HUES64 (cell line): ENCODE measurements around the gene TAF5L.
"Not testable (repeated sequence)": the region's sequence is repeated elsewhere in the genome, so short reads cannot be mapped to it uniquely, and the experiment has no call there.

Experiments
- H3K27ac ChIP-seq: 2 replicates; pipeline ENCODE4 v1.7.0; 2013; ENCODE audit warnings: low read depth, low read length, inconsistent platforms
- H3K27me3 ChIP-seq: 2 replicates; pipeline ENCODE4 v1.6.1; 2013; ENCODE audit warnings: mild to moderate bottlenecking, low read length; ENCODE audit not compliant: insufficient read depth
- H3K36me3 ChIP-seq: 2 replicates; pipeline ENCODE4 v1.6.1; 2013; ENCODE audit warnings: mild to moderate bottlenecking, low read length; ENCODE audit not compliant: insufficient read depth
- H3K4me1 ChIP-seq: 2 replicates; pipeline ENCODE4 v1.6.1; 2013; ENCODE audit warnings: mild to moderate bottlenecking, low read length, moderate library complexity; ENCODE audit not compliant: insufficient read depth
- H3K4me3 ChIP-seq: 2 replicates; pipeline ENCODE4 v1.5.1; 2013; ENCODE audit warnings: mild to moderate bottlenecking, low read length, moderate library complexity
- H3K9ac ChIP-seq: 2 replicates; pipeline ENCODE4 v1.6.1; 2013; ENCODE audit warnings: mild to moderate bottlenecking, low read depth, low read length
- H3K9me3 ChIP-seq: 2 replicates; pipeline ENCODE4 v1.6.1; 2013; ENCODE audit warnings: low read depth, low read length; ENCODE audit not compliant: insufficient read depth
- WGBS: fragments of 150-250, 120-280 bp; methylation state at CpG from one replicate; pipeline ENCODE4 v1.1.7; 2013; ENCODE audit warnings: missing lambda C conversion rate; 5-methylcytosine and 5-hydroxymethylcytosine counted together

The TAF5L gene

DNA sequence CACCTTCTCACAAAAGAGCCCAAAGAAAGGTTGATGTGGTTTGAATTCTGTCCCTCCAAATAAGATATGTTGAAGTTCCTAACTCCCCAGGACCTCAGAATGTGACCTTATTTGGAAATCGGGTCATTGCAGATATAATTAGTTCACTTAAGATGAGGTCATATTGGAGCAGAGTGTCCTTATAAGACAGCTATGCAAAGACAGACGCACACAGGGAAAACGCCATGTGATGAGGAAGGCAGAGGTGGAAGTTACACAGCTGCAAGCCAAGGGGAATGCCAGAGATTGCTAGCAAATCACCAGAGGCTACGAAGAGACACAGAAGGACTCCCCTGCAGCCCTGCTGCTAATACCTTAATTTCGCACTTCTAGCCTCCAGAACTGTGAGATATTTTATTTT, 62.2 kb downstream of the TAF5L start:
- Histone ChIP-seq H3K27me3 (peaks cover 3% of the 10 kb centered on the region; the same call in 1 of the 2 replicates), H3K9me3 (no peaks in the 10 kb centered on the region), H3K4me1 (peaks cover 10% of the 10 kb centered on the region), H3K4me3 (no peak overlapping the region), H3K27ac (peak overlapping the region; percentile 74; the same call in 1 of the 2 replicates), H3K36me3 (no peaks in the 10 kb centered on the region), H3K9ac (peak overlapping the region; percentile 5; the same call in 1 of the 2 replicates)
- WGBS, result 64% methylated on average over 4 of the region's 5 CpGs

DNA sequence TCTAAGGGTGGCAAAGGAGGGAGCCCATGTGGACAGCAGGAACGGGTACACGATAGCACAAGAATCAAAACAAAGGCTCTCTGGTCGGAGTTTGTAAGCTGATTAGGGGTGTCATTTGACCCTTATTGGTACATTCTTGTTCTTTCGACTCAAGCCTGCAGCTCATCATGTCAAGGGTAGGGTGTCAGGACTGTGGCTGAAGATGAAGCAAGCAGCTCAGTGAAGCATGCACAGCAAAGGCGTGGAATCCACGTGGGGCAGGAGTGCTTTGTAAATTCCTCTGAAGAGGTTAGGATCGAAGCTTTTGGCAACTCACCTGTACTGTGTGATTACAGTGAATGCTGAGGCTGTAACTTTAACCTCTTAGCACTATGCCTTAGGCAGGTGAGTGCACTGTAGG, 62.7 kb downstream of the TAF5L start:
- Histone ChIP-seq H3K4me3 (no peak overlapping the region), H3K27ac (peak overlapping the region; percentile 74; the same call in 1 of the 2 replicates), H3K9ac (peak overlapping the region; percentile 5; the same call in 1 of the 2 replicates), H3K4me1 (peaks cover 10% of the 10 kb centered on the region), H3K27me3 (peaks cover 3% of the 10 kb centered on the region; the same call in 1 of the 2 replicates), H3K36me3 (no peaks in the 10 kb centered on the region), H3K9me3 (no peaks in the 10 kb centered on the region)
- 23% methylated on average over 7 of the region's 7 CpGs for WGBS

DNA sequence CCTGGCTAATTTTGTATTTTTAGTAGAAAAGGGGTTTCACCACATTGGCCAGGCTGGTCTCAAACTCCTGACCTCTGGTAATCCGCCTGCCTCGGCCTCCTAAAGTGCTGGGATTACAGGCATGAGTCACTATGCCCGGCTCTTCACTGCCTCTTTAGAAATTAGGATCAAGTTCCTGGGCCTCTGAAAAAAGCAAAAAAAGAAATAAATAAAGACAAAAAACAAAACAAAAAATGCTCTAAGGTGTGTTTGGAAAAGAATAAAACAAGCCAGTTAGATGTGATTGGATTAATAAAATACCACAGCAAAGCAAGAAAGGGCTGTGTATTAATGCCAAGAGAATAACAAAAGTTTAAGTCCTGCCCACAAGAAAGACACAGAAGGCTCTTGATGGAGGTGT, 63.2 kb downstream of the TAF5L start:
- Histone ChIP-seq H3K27me3 (peaks cover 3% of the 10 kb centered on the region; the same call in 1 of the 2 replicates), H3K9me3 (no peaks in the 10 kb centered on the region), H3K9ac (no peak overlapping the region), H3K4me1 (peaks cover 11% of the 10 kb centered on the region), H3K27ac (peak overlapping the region; percentile 74; the same call in 1 of the 2 replicates), H3K36me3 (no peaks in the 10 kb centered on the region), H3K4me3 (no peak overlapping the region)
- WGBS, result 33% methylated on average over 3 of the region's 3 CpGs

DNA sequence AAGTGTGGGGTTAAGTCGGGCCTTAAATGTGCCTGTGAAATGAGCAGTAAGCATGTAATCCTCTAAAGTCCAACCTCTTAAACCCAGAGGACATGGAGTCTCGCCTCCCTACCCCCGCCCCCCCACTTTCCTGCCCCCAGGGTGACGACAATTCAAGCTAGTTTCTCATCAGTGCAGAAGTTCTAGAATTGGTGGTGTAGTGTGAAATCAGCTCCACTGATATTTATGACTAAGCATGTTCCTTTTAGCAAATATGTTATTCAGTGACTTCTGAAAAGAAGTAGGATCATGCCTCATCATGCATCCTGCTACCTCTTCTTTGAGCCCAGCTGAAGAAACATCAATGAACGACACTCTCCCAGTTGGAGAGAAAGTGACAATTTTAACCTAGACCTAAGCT, 64.8 kb downstream of the TAF5L start:
- Histone ChIP-seq H3K4me3 (no peak overlapping the region), H3K9me3 (no peaks in the 10 kb centered on the region), H3K9ac (no peak overlapping the region), H3K27ac (no peak overlapping the region), H3K27me3 (peaks cover 10% of the 10 kb centered on the region; the same call in 1 of the 2 replicates), H3K36me3 (no peaks in the 10 kb centered on the region), H3K4me1 (peaks cover 18% of the 10 kb centered on the region)
- WGBS, result 93% methylated on average over 4 of the region's 5 CpGs

DNA sequence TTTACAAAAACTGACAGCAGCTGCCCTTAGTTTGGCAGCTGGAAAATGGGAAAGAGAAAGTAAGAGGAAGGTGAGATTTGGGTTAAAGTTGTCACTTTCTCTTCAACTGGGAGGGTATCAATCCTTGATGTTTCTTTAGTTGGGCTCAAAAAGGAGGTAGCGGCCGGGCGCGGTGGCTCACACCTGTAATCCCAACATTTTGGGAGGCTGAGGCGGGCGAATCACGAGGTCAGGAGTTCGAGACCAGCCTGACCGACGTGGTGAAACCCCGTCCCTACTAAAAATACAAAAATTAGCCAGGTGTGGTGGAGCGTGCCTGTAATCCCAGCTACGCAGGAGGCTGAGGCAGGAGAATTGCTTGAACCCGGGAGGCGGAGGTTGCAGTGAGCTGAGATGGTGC, 65.8 kb downstream of the TAF5L start:
- H3K27me3 ChIP-seq, H3K27ac ChIP-seq, H3K9ac ChIP-seq, H3K4me3 ChIP-seq, H3K9me3 ChIP-seq, H3K36me3 ChIP-seq: not testable (repeated sequence)
- 95% methylated on average over 15 of the region's 15 CpGs for WGBS
- peaks cover 18% of the 10 kb centered on the region for H3K4me1 ChIP-seq

DNA sequence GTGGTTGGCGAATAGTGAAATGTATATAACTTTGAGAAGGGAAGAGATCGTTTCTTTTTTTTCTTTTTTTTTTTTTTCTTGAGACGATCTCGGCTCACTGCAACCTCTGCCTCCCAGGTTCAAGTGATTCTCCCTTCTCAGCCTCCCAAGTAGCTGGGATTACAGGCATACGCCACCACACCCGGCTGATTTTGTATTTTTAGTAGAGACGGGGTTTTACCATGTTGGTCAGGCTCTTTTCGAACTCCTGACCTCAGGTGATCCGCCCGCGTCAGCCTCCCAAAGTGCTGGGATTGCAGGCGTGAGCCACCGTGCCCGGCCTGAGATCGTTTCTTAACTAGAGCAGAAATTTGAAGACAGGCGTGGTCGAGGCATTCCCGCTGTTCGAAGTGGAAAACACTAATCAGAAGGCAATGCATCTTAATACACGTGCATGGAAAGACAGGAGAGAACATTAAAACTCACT, 66.6 kb downstream of the TAF5L start:
- H3K27me3 ChIP-seq, H3K27ac ChIP-seq, H3K9me3 ChIP-seq, H3K9ac ChIP-seq, H3K36me3 ChIP-seq: not testable (repeated sequence)
- WGBS, result 73% methylated on average over 19 of the region's 20 CpGs
- peaks cover 18% of the 10 kb centered on the region for H3K4me1 ChIP-seq
- peak overlapping the region; percentile 87 for H3K4me3 ChIP-seq

DNA sequence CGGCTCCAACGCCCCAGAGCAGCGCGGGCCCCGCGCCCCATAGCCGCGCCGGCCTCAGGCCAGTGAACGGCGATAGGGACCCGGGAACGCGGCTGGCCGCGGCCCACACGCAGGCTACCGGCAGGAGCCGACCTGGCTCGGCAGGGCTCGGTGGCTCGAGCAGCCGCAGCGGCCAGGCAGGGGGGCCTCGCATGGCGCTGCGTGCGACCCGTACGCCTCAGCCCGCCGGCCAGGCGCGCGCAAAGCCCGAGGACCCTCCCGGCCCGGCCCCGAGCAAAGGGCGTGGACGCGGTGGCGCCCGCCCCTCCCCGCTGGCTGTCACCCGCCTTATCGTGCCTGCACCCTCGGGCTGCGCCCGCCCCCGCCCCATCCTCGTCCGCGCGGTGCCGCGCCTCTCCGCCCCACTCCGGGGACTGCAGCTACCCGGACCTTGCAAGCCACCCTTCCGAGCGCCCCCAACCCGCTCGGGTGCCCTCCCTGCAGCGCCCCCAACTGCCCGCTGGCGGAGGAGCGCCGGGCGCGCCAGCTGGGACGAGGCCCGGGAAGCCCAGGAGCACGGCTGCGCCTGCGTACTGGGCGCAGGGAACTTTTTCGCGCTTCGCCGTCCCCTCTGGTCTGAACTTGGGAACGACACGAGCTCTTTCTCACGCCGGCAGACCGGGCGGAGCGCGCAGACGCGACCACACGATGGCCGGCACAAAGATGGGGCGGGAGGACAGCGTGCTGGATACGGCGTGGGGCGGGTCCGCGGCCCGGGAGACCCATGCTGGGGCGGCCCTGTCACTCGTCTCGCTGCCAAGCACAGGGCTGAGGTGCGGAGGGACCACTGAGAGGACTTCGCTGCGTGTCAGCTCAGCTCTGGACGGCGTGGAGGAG, 67.2 kb downstream of the TAF5L start, which contains the start of gene ABCB10:
Gene ABCB10 (minus strand): TSS at position 248 of the 876 bp plus-strand sequence. CDS start 55 bp downstream, at position 193.
- Histone ChIP-seq H3K4me3 (peak within 1 kb of the TSS; percentile 87), H3K4me1 (peaks cover 17% of the 10 kb centered on the region), H3K9ac (peak within 1 kb of the TSS; percentile 77), H3K9me3 (no peaks in the 10 kb centered on the region), H3K27me3 (peaks cover 10% of the 10 kb centered on the region; the same call in 1 of the 2 replicates), H3K27ac (peak within 1 kb of the TSS; percentile 51; the same call in 1 of the 2 replicates), H3K36me3 (no peaks in the 10 kb centered on the region)
- WGBS, result under 1% methylated on average over 109 of the region's 109 CpGs

DNA sequence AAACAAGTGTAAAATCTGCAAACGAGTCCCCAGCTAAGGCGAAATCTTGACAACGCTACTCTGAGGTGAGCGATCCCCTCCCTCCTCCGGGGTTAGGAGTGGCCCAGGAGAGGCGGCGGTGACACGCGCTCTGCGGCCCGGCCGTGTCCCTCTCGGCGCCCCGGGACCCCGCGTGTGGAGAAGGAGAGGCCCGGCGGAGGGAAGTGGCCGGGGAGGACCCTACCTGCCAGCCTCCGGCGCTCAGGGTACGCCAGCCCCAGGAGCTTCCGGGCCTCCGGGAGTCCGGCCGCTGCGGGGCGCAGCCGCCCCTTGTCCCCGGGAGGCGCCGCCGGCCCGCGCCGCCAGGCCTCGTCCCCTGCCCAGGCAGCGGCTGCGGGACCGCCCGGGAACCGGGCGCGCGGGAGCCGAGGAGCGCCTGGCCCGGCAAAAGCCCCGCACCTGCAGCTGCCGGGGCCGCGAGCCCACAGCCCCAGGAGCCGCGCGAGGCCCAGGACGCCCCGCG, 68.0 kb downstream of the TAF5L start:
- Histone ChIP-seq H3K27me3 (peaks cover 10% of the 10 kb centered on the region; the same call in 1 of the 2 replicates), H3K27ac (no peak overlapping the region; the same call in 1 of the 2 replicates), H3K36me3 (no peaks in the 10 kb centered on the region), H3K9ac (peak overlapping the region; percentile 77), H3K9me3 (no peaks in the 10 kb centered on the region), H3K4me3 (peak overlapping the region; percentile 87), H3K4me1 (peaks cover 11% of the 10 kb centered on the region)
- under 1% methylated on average over 59 of the region's 59 CpGs for WGBS

DNA sequence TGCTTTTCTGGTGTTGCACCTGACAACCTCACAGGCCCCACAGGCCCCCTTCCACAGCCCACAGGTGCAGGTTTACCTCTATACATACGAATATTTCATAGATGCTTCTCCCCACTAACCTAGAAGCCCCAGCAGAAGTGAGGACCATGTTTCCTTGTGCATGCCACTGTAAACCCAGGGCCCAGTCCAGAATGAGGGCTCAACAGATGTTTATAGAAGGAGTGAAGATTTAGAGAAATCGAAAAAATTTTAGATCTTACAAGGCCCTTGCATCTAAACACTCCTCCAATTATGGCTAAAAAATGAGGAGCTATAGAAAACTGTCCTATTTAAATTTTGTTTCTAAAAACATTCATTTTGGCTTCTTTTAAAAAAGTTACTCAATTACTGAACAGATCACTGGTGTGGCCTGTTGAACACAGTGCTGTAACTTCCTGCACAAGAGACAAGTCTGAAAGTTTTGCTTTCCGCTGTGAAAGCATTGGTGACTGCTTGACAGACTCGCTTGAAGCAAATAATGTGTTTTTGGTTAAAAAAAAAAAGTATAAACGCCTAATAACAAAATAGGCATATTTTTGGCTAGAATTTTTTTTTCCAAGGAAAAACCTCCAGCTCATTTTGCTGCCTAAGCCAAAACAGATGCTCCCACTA, 68.6 kb downstream of the TAF5L start:
- WGBS, result 63% methylated on average over 3 of the region's 5 CpGs
- peaks cover 8% of the 10 kb centered on the region for H3K4me1 ChIP-seq
- H3K27ac ChIP-seq, result no peak overlapping the region

DNA sequence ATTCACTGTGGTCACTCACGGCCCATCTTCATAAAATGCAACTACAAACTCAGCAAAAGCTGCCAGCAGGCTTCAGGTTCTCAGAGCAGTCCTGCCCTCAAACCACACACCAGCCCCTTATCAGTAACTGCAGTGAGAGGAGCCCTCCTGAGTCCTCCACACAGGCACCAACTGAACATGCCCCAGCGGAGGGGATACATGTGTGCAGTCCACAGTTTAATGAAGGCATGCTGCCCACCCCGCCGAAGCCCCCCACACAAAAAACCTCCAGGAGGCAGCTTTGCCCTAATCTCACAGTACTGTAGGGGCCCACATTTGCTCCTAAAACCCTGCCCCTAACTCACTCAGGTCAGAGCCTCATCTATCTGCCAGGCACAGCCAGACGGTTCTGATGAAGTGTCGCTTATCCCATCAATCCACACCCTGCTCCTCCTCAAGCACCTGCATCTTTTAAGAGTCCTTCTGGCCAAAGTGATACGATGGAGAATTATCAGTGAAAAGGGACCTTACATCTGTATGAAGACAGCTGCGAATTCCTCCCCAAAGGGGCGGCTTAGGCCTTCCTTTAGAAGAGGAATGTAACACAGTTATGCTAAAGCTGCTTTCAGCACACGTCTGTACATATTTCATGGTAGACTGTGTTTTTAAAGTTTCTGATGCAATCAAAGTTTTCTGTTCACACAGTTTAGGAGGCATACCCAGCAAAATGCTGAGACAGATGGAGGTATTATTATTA, 70.9 kb downstream of the TAF5L start:
- no peak overlapping the region; the same call in 1 of the 2 replicates for H3K9ac ChIP-seq
- WGBS, result 86% methylated on average over 10 of the region's 10 CpGs
- H3K4me3 ChIP-seq, result no peak overlapping the region
- H3K36me3 ChIP-seq, result no peaks in the 10 kb centered on the region
- peaks cover 7% of the 10 kb centered on the region; the same call in 1 of the 2 replicates for H3K27me3 ChIP-seq
- no peak overlapping the region for H3K27ac ChIP-seq
- no peaks in the 10 kb centered on the region for H3K9me3 ChIP-seq
- peaks cover 8% of the 10 kb centered on the region for H3K4me1 ChIP-seq

More for the DNA sequence above, 68.6 kb downstream of the TAF5L start:
- Histone ChIP-seq H3K9ac (peak overlapping the region; percentile 77), H3K36me3 (no peaks in the 10 kb centered on the region), H3K27me3 (peaks cover 10% of the 10 kb centered on the region; the same call in 1 of the 2 replicates), H3K9me3 (no peaks in the 10 kb centered on the region), H3K4me3 (peak overlapping the region; percentile 87)
